ENCODE data around the gene ARL6IP5.

Gene ARL6IP5

GRCh38 chr3:69084326-69085167, at the start of gene ARL6IP5:
ARL6IP5 (plus strand) TSS chr3:69084937; CDS start chr3:69085048, 111 bp downstream.
- DNase-seq (ENCODE audit: low read depth): peak; percentile 73

GRCh38 chr3:69044608-69045007, 40.1 kb upstream of the ARL6IP5 start:
- DNase-seq (ENCODE audit: low read depth): no peak

GRCh38 chr3:69048990-69049389, 35.7 kb upstream of the ARL6IP5 start:
- DNase-seq (ENCODE audit: low read depth): no peak

- DNase-seq (ENCODE audit: low read depth): peak; percentile 95
These were observed 32.8 kb upstream of the ARL6IP5 start, which contains the start of gene TMF1 for GRCh38 chr3:69051756-69052471. TMF1 (minus strand) TSS chr3:69052333; CDS start chr3:69052086, 247 bp downstream.

- no peak for DNase-seq (ENCODE audit: low read depth)
These were observed 32.3 kb upstream of the ARL6IP5 start for GRCh38 chr3:69052472-69052898.

- no peak for DNase-seq (ENCODE audit: low read depth)
These were observed 26.4 kb upstream of the ARL6IP5 start for GRCh38 chr3:69058180-69058946.

GRCh38 chr3:69058947-69059224, 25.9 kb upstream of the ARL6IP5 start:
- no peak for DNase-seq (ENCODE audit: low read depth)

GRCh38 chr3:69059688-69060087, 25.0 kb upstream of the ARL6IP5 start:
- DNase-seq (ENCODE audit: low read depth): no peak

GRCh38 chr3:69063636-69064035, 21.1 kb upstream of the ARL6IP5 start:
- DNase-seq (ENCODE audit: low read depth): no peak

- DNase-seq (ENCODE audit: low read depth): no peak
These were observed 19.3 kb upstream of the ARL6IP5 start for GRCh38 chr3:69065318-69065964.

GRCh38 chr3:69066121-69066520, 18.6 kb upstream of the ARL6IP5 start:
- no peak for DNase-seq (ENCODE audit: low read depth)

GRCh38 chr3:69072928-69073327, 11.8 kb upstream of the ARL6IP5 start:
- no peak for DNase-seq (ENCODE audit: low read depth)

GRCh38 chr3:69079269-69080159, 5.2 kb upstream of the ARL6IP5 start:
- DNase-seq (ENCODE audit: low read depth): no peak

- DNase-seq (ENCODE audit: low read depth): no peak
These were observed 4.4 kb upstream of the ARL6IP5 start, which contains the start of gene UBA3 for GRCh38 chr3:69080233-69080920. UBA3 (minus strand) TSS chr3:69080365; CDS start chr3:69080353, 12 bp downstream.

- DNase-seq (ENCODE audit: low read depth): no peak
These were observed 3.0 kb upstream of the ARL6IP5 start for GRCh38 chr3:69081583-69082262.

GRCh38 chr3:69082361-69082760, 2.4 kb upstream of the ARL6IP5 start:
- no peak for DNase-seq (ENCODE audit: low read depth)

GRCh38 chr3:69082805-69083204, 1.9 kb upstream of the ARL6IP5 start:
- no peak for DNase-seq (ENCODE audit: low read depth)

GRCh38 chr3:69085168-69085832, 563 bp downstream of the ARL6IP5 start:
- no peak for DNase-seq (ENCODE audit: low read depth)

Data from HS-5 (cell line).